Activated T-cell treated with anti-CD3 and anti-CD28 coated beads, Interleukin-2, amount 50 U/mL, for 4 hours (primary cell): ENCODE measurements around the gene SYNE3. TPM values are rescaled to one million over a fixed set of nuclear protein-coding genes. Genes with fewer than 3 reads are reported as not detected.

Experiments used
- ATAC-seq, 2 donors: fragments of 200-7000 bp; cut with Tn5 transposase; one replicate each; pipeline ENCODE4 v1.10.0; 2021
- DNase-seq: peaks from one replicate; pipeline ENCODE4 v3.0.0-alpha.2; 2020
- H3K27me3 Mint-ChIP-seq: one replicate; pipeline ENCODE4 v1.8.0; 2021; ENCODE audit warnings: low read depth, mixed read lengths
- H3K36me3 Mint-ChIP-seq: one replicate; pipeline ENCODE4 v1.8.0; 2022; ENCODE audit warnings: mixed read lengths; ENCODE audit not compliant: insufficient read depth
- H3K4me1 Mint-ChIP-seq: one replicate; pipeline ENCODE4 v1.8.0; 2021; ENCODE audit warnings: low read depth, mixed read lengths
- H3K4me3 Mint-ChIP-seq: one replicate; pipeline ENCODE4 v1.8.0; 2021; ENCODE audit warnings: mild to moderate bottlenecking, moderate library complexity, mixed read lengths
- H3K9me3 Mint-ChIP-seq: one replicate; pipeline ENCODE4 v1.8.0; 2021; ENCODE audit warnings: mixed read lengths
- total RNA-seq, 3 donors: library from RNA; stranded (reverse); gene quantifications; one replicate each; pipeline ENCODE4 v1.2.1, GENCODE V29; 2021

Gene SYNE3
- total RNA-seq, 3 donors from 2014 or later, result 11.5 to 15.0 (median 12.9) TPM

GRCh38 chr14:95478309-95478708, 38.1 kb downstream of the SYNE3 start:
- H3K4me3 Mint-ChIP-seq, result no peak overlapping the region
- peaks cover 22% of the 10 kb centered on the region for H3K36me3 Mint-ChIP-seq
- no peak for DNase-seq
- peaks cover 34% of the 10 kb centered on the region for H3K4me1 Mint-ChIP-seq
- no peaks in the 10 kb centered on the region for H3K9me3 Mint-ChIP-seq
- H3K27me3 Mint-ChIP-seq, result no peaks in the 10 kb centered on the region
- ATAC-seq, result no peak

DNA sequence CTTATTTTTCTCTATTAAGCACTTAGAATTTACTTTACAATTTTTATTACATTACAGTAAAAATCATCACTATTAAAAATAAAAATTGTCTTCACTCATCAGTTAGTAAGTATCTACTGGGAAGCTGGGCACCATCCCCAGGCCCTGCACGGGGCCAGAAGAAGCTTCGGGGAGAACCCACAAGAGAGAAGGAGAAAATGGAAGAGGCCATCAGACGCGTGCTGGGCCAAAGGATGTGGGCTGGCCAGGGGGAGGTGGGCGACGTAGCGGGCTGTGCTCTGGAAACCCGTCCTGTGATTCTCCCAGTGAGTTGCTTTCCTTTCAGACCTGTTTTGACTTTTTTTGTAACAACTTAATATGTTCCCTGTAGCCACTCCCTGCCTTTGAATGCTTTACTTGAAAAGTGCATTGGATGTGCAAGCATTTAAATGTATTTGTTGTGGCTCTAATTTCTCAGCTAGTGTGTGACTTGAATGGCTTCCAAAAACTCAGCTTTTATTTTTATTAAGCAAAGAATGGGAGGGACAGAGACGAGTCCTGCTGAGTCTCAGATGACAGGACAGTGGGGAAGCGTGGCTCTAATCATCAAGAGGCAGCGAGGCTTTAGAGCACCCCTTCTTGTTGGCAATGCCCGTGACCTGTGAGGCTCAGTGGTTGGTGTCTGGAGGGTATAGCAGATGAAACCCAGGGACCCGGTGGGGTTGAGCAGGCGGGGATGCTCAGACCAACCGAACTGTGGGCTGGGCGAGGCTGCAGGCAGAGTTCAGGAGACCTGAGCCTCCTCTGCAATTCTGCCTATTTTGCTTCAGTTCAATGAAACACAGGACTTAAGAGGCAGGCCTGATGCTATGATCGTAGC, 38.8 kb downstream of the SYNE3 start:
- H3K4me3 Mint-ChIP-seq, result no peak overlapping the region
- DNase-seq (no peak), ATAC-seq (no peak)
- H3K9me3 Mint-ChIP-seq, result no peaks in the 10 kb centered on the region
- H3K27me3 Mint-ChIP-seq, result no peaks in the 10 kb centered on the region
- peaks cover 38% of the 10 kb centered on the region for H3K4me1 Mint-ChIP-seq
- H3K36me3 Mint-ChIP-seq, result peaks cover 25% of the 10 kb centered on the region

GRCh38 chr14:95476747-95477146, 39.7 kb downstream of the SYNE3 start:
- ATAC-seq, result no peak
- Mint-ChIP-seq H3K4me1 (peaks cover 38% of the 10 kb centered on the region), H3K27me3 (no peaks in the 10 kb centered on the region), H3K36me3 (peaks cover 29% of the 10 kb centered on the region), H3K9me3 (no peaks in the 10 kb centered on the region), H3K4me3 (no peak overlapping the region)
- DNase-seq, result no peak

GRCh38 chr14:95475540-95476240, 40.8 kb downstream of the SYNE3 start:
- H3K4me1 Mint-ChIP-seq, result peaks cover 29% of the 10 kb centered on the region
- peaks cover 32% of the 10 kb centered on the region for H3K36me3 Mint-ChIP-seq
- H3K4me3 Mint-ChIP-seq, result no peak overlapping the region
- H3K27me3 Mint-ChIP-seq, result no peaks in the 10 kb centered on the region
- ATAC-seq, result no peak
- DNase-seq, result no peak
- no peaks in the 10 kb centered on the region for H3K9me3 Mint-ChIP-seq

- Mint-ChIP-seq H3K9me3 (no peaks in the 10 kb centered on the region), H3K4me1 (peaks cover 23% of the 10 kb centered on the region), H3K4me3 (no peak overlapping the region), H3K27me3 (no peaks in the 10 kb centered on the region), H3K36me3 (peaks cover 31% of the 10 kb centered on the region)
- DNase-seq (no peak), ATAC-seq (no peak)
Observed at GRCh38 chr14:95474941-95475340, 41.5 kb downstream of the SYNE3 start.

GRCh38 chr14:95474486-95474885, 42.0 kb downstream of the SYNE3 start:
- H3K9me3 Mint-ChIP-seq, result no peaks in the 10 kb centered on the region
- DNase-seq, result no peak
- peaks cover 19% of the 10 kb centered on the region for H3K4me1 Mint-ChIP-seq
- no peak for ATAC-seq
- no peak overlapping the region for H3K4me3 Mint-ChIP-seq
- no peaks in the 10 kb centered on the region for H3K27me3 Mint-ChIP-seq
- H3K36me3 Mint-ChIP-seq, result peaks cover 34% of the 10 kb centered on the region

DNA sequence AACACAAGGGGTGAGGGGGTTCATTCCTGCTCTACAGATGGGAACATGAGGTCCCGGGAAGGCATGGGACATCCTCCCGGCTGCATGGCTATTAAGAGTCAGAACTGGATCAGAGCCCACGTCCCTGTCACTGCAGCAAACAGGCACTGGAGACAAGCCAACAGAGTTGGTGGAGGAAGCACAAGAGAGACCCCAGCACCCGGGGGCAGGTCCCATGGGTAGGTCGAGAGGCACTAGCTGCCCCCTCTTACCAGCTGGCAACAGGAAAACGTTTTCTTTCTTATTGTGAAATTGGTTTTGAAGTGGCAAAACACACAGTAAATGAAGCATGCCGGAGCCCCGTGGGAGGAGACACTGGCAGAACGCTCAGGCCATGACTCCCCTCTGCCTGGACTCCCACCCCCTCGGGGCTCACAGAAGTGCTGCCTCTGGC, 43.6 kb downstream of the SYNE3 start:
- H3K36me3 Mint-ChIP-seq, result peaks cover 36% of the 10 kb centered on the region
- no peaks in the 10 kb centered on the region for H3K9me3 Mint-ChIP-seq
- no peaks in the 10 kb centered on the region for H3K27me3 Mint-ChIP-seq
- no peak overlapping the region for H3K4me3 Mint-ChIP-seq
- peaks cover 18% of the 10 kb centered on the region for H3K4me1 Mint-ChIP-seq
- DNase-seq, result no peak
- ATAC-seq, result no peak

DNA sequence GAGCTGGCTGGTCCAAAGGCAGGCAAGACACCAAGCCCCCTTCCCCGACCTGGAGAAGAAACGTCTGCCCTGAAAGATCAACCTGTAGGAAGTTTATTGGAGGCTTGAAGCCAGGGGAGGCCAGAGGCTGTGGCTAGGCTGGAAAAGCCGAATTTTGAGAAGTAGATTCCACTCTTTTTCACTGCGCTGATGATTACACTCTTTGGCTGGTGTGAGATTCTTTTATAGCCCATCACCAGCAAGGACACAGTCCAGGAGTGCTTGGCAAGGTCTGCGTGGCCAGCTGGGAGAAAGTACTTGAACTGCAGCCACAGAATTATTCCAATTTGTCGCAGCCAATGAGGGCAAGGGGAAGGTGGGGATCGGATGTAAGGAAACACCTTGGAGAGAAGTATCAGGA, 45.0 kb downstream of the SYNE3 start:
- Mint-ChIP-seq H3K4me1 (peaks cover 19% of the 10 kb centered on the region), H3K4me3 (no peak overlapping the region), H3K9me3 (no peaks in the 10 kb centered on the region), H3K36me3 (peaks cover 34% of the 10 kb centered on the region), H3K27me3 (no peaks in the 10 kb centered on the region)
- DNase-seq (no peak), ATAC-seq (no peak)

DNA sequence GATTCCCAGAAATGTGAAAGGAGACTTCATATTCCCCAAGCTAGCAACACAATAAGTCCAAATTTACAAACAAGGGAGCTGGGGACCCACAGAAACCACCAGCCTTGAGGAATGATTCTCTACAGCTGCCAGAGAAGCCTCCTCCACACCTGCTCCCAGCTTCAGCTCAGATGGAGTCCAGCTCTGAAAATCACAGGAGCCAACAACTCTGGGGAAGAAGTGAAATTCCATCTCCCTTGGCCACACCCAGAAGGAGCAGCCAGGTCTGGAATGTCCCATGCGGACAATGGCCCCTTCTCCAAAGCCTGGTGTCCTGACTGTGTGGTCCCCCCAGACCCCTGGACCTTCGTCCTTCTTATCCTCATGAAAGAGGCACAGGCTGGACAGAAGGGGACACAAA, 45.4 kb downstream of the SYNE3 start:
- no peaks in the 10 kb centered on the region for H3K9me3 Mint-ChIP-seq
- peaks cover 34% of the 10 kb centered on the region for H3K36me3 Mint-ChIP-seq
- ATAC-seq (no peak), DNase-seq (no peak)
- no peak overlapping the region for H3K4me3 Mint-ChIP-seq
- no peaks in the 10 kb centered on the region for H3K27me3 Mint-ChIP-seq
- peaks cover 22% of the 10 kb centered on the region for H3K4me1 Mint-ChIP-seq

DNA sequence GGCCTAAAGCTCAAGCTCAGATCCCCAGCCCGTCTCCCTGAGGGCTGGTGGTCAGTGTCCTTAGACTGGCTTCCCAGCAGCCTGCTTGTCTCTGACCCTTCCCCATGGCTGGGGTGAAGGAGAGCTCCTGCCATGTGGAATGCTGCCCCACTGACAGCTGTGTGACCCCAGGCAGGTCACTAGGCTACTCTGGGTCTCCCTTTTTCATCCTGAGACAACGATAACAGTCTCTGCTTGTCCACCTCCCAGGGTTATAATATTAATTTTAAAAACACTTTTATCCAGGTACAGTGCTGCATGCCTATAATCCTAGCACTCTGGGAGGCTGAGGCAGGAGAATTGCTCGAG, 47.3 kb downstream of the SYNE3 start:
- Mint-ChIP-seq H3K27me3 (no peaks in the 10 kb centered on the region), H3K4me3 (no peak overlapping the region), H3K9me3 (no peaks in the 10 kb centered on the region), H3K36me3 (peaks cover 39% of the 10 kb centered on the region), H3K4me1 (peaks cover 37% of the 10 kb centered on the region)
- ATAC-seq, result no peak
- no peak for DNase-seq

DNA sequence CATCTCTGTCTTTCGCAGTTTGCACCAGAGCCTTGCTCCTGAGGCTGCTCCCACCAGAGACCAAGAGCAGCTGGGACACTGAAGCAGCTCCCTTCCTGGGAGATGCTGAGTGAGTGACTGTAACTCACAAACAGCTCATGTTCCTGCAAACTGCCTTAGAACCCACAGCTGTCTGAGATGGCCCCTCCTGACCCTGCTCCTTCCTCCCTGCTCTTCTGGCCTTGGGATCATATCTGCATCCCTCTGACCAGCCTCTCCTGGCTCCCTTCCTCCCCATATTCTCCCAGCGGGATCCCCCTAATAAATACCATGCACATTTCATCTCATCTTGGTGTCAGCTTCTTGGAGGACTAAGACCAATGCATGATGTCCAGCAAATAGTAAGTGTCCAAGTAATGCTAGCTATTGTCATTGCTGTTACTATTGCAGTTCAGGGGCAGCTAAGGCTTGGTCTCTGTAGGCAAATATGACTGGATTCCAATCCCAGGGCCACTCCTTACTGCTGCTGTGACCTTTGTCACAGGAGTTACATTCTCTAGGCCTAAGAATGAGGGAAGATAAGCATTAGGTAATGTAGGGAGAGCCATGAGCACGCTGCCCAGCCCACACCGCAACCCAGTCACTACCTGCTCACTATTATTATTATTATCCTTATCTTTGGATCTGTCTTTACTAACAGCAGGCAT, 47.9 kb downstream of the SYNE3 start:
- Mint-ChIP-seq H3K36me3 (peaks cover 35% of the 10 kb centered on the region), H3K27me3 (no peaks in the 10 kb centered on the region), H3K4me3 (no peak overlapping the region), H3K9me3 (no peaks in the 10 kb centered on the region), H3K4me1 (peaks cover 41% of the 10 kb centered on the region)
- DNase-seq, result no peak
- ATAC-seq, result no peak

GRCh38 chr14:95467657-95468056, 48.8 kb downstream of the SYNE3 start:
- no peak overlapping the region for H3K4me3 Mint-ChIP-seq
- H3K27me3 Mint-ChIP-seq, result no peaks in the 10 kb centered on the region
- ATAC-seq (no peak), DNase-seq (no peak)
- H3K4me1 Mint-ChIP-seq, result peaks cover 44% of the 10 kb centered on the region
- H3K9me3 Mint-ChIP-seq, result no peaks in the 10 kb centered on the region
- H3K36me3 Mint-ChIP-seq, result peaks cover 29% of the 10 kb centered on the region

DNA sequence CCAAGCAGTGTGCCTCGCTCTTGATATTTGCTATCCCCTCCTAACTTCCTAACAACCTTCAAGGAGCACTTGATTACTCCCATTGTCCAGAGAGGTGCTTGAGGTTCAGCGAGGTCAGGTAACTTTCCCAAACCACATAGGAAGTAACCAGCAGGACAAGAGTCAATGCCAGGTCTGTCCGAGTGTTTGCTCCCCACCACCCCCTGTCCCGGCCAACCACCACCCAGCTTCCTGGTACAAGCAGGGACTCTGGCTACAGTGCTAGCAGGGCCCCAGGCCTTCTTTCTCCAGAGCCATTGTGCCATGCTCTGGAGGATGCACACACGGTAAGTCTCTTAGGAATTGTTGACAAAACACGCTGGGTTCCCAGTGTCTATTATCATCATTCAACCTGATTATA, 49.2 kb downstream of the SYNE3 start:
- no peak for DNase-seq
- Mint-ChIP-seq H3K27me3 (no peaks in the 10 kb centered on the region), H3K4me1 (peaks cover 49% of the 10 kb centered on the region), H3K36me3 (peaks cover 28% of the 10 kb centered on the region), H3K9me3 (no peaks in the 10 kb centered on the region), H3K4me3 (no peak overlapping the region)
- no peak for ATAC-seq
